Measurements from ENCODE around the gene SPN. TPM values are rescaled to one million over a fixed set of nuclear protein-coding genes. Genes with fewer than 3 reads are reported as not detected.

SPN gene
- total and polyA plus RNA-seq, 9 of the 15 experiments (the other 6 are each of a cell fraction or from before 2014, with no cell fraction given): 24.3 to 225 (median 79.4) TPM

- TF ChIP-seq STAG1 (CRISPR knock-in tag; IDR thresholded peaks at IDR 0.05; ENCODE audit: borderline replicate concordance) (no peak), NCOR1 (IDR thresholded peaks at IDR 0.05) (no peak), PCBP2 (IDR thresholded peaks at IDR 0.05; ENCODE audit: low read depth, low read length, poor library complexity, severe bottlenecking) (no peak), ZNF644 (tag; IDR thresholded peaks at IDR 0.05; ENCODE audit: low read depth) (0 out of 2 replicates have a peak, but pooled peaks have one; percentile 32), VEZF1 (CRISPR knock-in tag; IDR thresholded peaks at IDR 0.05) (0 out of 2 replicates have a peak, but pooled peaks have one; percentile 20), PHF20 (IDR thresholded peaks at IDR 0.05; ENCODE audit: partially characterized antibody) (no peak), POLR3G (IDR thresholded peaks at IDR 0.05; ENCODE audit: extremely low read depth, insufficient read length, insufficient replicate concordance) (no peak), ZBTB1 (CRISPR knock-in tag; IDR thresholded peaks at IDR 0.05; ENCODE audit: borderline replicate concordance, low read depth) (no peak), IRF2 (CRISPR knock-in tag; IDR thresholded peaks at IDR 0.05) (no peak), ZC3H11A (IDR thresholded peaks at IDR 0.05; ENCODE audit: low read depth, low read length) (no peak), POLR2A (conservative IDR thresholded peaks at IDR 0.05) (no peak), SMARCA4 (IDR thresholded peaks at IDR 0.05) (0 out of 2 replicates have a peak, but pooled peaks have one; percentile 11), RCOR1 (IDR thresholded peaks at IDR 0.05; ENCODE audit: borderline replicate concordance in 1 of 2, low read depth in 2 of 2, low read length in 2 of 2) (peak in 1 of 2 experiments; percentile 76; a peak in 1 of 4 replicates), HDAC1 (IDR thresholded peaks at IDR 0.05) (peak in 1 of 2 experiments; percentile 31; a peak in 1 of 4 replicates), ZNF696 (CRISPR knock-in tag; conservative IDR thresholded peaks at IDR 0.05) (no peak), U2AF2 (optimal IDR thresholded peaks at IDR 0.05; ENCODE audit: low read depth, low read length) (no peak), UBTF (IDR thresholded peaks at IDR 0.05; ENCODE audit: borderline replicate concordance in 1 of 2, low read depth in 2 of 2, low read length in 2 of 2) (no peak), DDX20 (tag; IDR thresholded peaks at IDR 0.05; ENCODE audit: low read depth) (no peak), TOE1 (IDR thresholded peaks at IDR 0.05; ENCODE audit: borderline replicate concordance) (peak; percentile 69; the same call in 1 of the 2 replicates), TOE1 (CRISPR knock-in tag; IDR thresholded peaks at IDR 0.05; ENCODE audit: borderline replicate concordance, low read depth) (no peak)
- TF ChIP-seq, protein P1, sequence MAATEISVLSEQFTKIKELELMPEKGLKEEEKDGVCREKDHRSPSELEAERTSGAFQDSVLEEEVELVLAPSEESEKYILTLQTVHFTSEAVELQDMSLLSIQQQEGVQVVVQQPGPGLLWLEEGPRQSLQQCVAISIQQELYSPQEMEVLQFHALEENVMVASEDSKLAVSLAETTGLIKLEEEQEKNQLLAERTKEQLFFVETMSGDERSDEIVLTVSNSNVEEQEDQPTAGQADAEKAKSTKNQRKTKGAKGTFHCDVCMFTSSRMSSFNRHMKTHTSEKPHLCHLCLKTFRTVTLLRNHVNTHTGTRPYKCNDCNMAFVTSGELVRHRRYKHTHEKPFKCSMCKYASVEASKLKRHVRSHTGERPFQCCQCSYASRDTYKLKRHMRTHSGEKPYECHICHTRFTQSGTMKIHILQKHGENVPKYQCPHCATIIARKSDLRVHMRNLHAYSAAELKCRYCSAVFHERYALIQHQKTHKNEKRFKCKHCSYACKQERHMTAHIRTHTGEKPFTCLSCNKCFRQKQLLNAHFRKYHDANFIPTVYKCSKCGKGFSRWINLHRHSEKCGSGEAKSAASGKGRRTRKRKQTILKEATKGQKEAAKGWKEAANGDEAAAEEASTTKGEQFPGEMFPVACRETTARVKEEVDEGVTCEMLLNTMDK (IDR thresholded peaks at IDR 0.05; ENCODE audit: borderline replicate concordance, insufficient read depth, low read depth, low read length, poor library complexity, severe bottlenecking): no peak
Measured at GRCh38 chr16:29710227-29711219, 47.5 kb downstream of the SPN start (continued).
